NCI-H748 (cell line): ENCODE data around the gene ATP8B3.

Source experiments
- DNase-seq: peaks from one replicate; lab custom pipeline; 2025; ENCODE audit not compliant: unreplicated experiment; lab: John Stamatoyannopoulos, UW

Gene ATP8B3

DNA sequence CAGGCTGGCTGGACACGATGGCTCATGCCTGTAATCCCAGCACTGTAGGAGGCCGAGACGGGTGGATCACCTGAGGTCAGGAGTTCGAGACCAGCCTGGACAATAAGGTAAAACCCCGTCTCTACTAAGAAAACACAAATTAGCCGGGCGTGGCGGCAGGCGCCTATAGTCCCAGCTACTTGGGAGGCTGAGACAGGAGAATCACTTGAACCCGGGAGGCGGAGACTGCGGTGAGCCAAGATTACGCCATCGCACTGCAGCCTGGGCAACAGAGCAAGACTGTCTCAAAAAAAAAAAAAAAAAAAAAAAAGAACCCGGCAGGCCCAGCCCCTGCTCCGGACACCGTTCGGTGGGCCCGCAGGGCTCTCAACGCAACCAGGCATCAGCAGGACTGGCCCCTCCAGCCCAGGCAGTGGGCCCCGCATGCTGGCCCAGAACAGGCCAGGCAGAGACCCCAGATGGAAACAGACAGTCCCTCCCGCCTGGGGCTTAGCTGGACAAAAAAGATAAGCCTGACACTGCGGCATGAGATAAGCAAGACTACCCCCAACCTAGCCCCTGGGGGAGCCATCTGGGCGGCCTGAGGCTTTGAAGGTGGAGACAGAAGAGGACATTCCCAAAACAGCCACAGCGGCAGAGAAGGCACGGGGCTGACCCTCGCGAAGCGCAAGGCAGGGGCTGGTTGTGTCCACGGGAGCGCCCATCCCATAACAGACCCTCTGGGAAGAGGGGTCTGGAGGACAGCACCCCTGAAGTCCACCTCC lies 24.6 kb upstream of the ATP8B3 start:
- no peak for DNase-seq

DNA sequence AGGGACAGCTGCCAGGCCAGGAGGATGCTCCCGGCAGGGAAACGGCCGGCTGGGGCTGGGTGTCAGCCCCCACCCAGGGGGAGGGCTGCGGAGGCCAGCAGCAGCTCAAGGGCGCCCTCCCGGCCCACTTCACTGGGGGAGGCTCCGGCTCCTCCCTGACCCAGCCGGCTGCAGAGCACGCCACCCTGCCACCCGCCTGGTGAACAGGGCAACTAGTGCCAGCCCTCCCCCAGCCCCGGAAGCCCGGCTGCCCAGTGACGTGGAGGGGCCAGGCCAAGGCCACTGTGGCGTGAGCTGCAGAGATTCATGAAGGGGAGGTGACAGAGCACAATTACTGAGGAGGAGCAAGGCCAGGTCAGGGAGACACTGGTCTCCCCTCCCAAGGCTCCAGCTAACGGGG lies 21.5 kb upstream of the ATP8B3 start:
- no peak for DNase-seq

DNA sequence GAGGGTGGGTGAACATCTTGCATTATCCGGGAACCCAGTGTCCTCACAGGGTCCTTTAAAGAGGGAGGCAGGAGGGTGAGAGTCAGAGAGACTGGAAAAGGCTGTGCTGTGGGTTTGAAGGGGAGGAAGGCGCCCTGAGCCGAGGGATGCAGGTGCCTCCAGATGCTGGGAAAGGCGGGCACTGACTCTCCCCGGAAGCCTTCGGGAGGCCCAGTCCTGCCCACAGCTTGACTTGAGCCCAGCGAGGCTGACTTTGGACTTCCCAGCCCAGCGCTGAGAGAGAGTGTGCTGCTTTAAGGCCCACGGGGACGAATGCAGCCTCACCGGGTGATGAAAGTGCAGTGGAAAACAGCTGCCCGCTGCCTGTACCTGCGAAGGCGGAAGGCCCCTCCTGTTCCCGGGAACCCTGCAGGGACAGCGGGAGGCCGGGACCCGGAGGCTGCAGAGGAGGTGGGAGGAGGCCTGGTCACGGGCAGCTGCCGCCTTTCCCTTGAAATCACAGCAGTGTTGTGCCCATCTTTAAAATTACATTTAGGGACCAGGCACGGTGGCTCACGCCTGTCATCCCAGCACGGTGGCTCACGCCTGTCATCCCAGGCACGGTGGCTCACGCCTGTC lies 20.1 kb upstream of the ATP8B3 start:
- no peak for DNase-seq

DNA sequence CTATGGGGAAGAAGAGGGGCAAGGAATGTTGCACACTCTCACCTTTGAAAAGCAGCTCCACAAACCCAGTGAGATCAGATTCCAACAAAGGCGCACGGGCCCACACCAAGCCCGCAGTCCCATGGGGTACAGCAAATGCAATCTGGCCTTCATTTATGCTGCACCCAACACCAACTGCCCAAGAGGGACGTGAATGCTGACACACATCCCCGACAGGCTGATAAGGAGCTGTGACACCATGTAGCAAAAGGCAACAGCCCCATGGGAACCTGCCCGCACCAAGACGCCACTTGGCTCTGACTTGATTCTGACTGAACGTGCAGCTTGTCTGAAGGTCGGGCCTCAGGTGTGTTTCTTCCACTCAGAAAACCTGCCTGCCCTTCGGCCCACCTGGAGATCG lies 18.9 kb upstream of the ATP8B3 start:
- no peak for DNase-seq

DNA sequence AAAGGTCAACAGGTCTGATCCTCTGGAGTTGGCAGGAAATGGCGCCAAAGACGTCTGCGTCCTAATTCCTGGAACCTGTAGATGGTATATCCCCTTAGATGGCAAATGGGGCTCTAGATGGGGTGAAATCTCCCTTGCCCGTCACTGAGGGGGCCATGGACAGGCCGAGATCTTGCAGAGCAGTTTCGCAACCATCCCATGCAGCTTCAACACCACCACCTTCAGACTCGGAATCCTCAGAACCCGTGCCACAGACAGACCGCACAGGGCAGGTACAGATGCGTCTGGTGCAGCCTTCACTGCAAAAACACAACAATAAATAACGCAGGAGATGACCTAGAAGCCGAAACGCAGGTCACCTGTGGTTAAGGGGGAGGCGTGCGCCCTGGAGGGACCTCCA lies 18.5 kb upstream of the ATP8B3 start:
- DNase-seq: no peak

DNA sequence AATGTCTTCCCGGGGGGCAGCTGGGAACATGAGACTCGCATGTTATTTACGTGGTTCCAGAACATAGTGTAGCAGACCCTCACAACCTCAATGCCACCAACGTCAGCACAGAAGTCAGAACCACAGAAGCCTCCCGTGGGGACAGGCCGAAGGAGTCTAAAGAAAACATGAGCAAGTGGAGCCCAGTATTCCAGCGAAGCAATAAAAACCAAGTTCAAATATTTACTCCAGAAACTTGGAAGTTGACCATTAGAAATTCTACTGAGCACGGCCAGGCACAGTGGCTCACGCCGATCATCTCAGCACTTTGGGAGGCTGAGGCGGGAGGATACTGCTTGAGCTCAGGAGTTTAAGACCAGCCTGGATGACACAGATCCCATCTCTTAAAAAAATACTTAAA lies 17.9 kb upstream of the ATP8B3 start:
- DNase-seq: no peak

DNA sequence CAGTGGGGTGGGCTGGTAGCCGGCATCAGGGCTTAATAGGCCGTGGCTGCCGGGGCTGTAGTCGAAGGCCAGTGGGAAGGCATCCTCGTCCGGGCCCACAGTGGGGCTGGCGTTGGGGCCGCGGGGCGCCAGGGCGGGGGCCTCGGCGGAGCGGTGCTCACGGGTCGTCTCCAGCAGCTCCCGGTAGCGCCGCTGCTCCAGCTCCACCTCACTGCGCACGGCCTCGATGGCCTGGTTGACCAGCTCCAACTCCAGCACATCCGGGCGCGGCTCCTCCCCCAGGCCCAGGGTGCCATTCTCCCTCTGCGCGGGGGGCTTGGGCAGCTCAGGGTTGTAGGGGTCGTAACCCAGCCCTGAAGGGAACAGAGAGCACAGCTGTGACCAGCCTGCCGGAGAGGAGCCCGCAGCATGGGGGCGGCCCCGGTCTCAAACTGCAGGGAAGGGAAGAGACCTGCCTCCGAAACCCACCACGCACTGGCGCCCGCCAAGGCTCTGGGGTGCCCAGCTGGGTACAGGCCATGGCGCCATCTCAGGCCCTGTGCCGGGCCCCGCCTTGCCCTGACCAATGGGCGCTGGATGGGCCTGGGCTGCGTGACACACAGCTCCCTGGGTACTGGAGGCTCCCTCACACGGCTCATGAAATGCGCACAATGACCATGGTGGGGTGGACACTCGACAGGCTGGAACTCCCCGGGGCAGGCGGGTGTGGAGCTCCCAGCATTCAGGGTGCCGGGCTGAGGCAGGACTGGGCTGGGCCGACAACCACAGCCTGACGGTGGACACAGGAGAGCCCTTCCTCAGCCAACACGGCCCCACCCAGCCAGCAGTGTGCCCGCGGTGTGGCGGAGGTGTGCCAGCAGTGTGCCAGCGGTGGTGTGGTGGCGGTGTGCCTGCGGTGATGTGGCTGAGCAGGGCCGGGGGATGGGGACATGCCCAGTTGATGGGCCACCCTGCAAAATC lies 16.5 kb upstream of the ATP8B3 start:
- DNase-seq: no peak

DNA sequence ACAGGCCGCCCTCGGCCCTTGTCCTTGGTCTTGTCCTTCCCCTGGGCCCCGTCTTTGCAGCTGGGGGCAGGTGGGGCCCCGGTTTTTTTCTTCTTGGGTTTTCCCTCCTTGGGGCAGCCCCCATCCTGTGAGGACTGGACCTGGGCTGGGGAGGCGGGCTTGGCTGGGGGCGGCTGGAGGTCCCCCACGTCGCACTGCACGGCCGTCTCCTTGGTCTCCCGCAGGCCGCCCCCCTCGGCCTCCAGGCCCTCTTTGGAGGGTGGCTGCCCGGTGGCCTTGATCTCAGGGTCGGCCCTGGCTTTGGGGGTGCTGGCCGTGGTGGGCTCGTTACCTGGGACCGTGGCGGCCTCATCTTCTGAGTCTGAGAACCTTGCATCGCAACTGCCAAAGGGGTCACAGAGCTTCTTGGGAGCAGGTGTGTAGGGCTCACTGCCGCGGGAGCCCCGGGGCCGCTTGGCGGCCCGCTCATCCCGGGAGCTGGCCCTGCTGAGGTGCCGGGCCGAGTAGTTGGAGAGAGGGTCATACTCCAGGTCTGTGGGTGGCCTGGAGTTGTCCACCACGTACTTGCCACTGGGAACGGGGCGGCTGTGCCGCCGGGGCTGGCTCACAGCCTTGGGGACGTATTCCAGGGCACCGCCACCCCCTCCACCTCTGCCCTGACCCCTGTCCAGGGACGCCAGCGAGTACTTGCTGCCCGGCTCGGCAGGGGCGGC lies 15.6 kb upstream of the ATP8B3 start:
- no peak for DNase-seq

DNA sequence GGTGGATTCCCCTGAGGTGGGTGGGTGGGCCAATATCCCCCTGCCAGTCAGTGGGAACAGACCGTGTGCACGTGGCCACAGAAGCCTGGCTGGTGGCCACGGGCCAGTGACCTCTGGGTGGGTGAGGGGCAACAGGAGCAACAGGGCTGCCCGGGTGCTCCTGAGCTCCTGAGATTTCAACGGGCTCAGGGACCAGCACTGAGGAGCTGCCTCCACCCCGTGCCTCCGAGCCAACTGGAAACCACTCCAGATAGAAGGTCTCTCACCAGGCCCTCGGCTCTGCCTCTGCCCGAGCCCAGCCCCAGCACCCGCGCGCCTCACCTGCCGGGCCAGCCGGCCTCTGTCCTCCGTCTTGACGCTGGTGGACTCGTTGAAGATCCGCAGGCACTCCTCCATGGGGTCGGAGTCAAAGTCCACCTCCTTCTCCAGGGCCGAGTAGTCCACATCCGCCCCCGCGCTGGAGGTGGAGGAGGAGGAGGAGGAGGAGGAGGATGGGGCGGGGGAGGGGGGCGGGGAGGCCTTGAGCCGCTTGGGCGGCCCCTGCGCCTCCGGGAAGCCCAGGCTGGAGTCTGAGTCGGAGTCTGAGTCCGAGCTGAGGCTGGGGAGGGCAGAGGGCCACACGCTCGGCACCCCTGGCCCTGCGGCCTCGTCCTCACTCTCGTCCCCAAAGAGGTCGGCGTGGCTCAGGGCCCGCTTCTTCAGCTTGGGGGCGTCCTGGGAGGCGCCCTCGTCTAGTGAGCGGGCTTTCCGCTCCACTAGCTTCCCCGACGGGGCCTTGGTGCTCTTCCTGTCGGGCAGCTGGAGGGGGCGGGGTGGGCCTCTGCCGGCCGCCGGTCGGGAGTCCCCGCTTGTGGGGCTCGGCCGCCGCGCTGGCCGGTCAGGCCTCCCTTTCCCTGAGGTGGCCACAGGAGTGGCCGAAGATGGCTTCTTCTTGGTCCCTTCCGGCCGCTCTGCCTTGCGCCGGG lies 14.8 kb upstream of the ATP8B3 start:
- DNase-seq: no peak

DNA sequence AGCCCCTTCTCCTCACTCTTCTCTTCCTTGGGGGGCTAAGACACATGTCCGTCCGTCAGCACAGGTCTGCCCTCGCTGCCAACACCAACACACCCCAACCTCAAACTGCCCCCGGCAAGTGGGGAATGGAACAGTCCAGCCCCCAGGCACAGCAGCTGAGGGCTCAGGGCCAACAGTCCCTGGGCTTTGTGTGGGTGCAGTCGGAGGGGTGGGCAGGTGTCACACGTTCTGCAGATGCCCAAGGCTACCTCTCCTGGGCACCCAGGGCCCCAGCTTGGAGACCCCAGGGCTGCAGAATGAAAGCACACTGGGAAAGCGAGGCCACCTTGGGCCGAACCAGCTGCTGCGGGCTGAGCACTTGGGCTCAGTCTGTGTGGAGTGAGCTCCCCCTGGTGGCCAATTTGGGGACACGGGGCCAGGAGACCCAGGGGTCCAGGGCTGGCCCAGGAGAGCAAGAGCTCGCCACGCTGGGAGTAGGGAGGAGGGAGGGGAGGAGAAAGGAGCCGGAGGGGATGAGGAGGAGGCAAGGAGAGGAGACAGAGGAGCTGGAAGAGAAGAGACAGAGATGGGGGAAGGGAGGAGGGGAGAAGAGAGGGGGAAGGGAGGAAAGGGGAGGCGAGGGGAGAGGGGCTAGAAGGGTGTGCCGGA lies 14.0 kb upstream of the ATP8B3 start:
- peak; percentile 53 for DNase-seq

DNA sequence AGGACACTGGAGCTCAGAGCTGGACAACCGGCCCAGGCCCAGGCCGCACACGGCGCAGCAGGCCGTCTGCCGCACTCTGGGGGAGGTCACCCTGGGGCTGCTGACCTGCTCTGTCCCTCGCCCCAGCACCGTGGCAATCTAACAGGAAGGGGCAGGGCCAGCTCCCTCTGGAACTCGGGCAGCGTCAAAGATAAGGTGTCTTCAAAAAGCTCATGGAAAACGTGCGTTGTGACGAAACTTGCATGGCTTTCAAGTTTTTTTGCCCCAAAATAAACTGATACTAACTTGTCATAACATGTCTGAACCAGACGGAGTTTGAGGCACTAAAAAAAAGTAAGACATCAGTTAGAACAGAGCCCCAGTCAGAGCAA lies 12.2 kb upstream of the ATP8B3 start:
- DNase-seq: no peak

DNA sequence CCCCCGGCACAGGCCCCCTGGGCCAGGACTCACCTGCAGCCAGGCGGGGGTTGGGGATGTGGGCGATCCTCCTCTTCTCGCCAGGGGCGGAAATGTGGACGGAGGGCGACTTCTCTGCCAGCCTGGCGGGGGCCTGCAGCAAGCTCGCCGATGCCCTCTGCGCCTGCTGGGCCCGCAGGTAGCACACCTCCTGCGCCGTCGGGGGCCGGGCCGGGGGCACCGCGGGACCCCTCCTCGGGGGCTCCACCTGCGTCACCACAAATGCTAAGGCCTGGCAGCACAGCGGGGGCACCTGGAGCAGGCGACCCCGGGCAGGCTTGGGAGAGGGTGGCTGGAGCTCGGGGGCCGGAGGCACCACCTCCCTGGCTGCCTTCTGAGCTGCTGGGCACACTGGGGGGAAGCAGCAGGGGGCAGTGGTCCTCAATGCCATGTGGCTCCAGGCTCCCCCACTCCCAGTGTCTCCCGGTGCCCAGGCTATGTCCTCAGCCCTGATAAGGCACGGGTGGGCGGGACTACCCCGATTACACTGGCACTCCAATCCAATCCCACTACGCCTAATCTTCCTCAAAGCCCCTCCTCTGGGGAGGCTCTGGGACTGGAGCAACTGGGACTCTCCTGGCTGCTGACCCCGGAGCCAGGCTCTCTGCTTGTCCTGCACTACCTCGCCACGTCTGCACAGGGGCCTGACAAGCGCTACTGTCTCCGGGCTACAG lies 11.6 kb upstream of the ATP8B3 start:
- no peak for DNase-seq

DNA sequence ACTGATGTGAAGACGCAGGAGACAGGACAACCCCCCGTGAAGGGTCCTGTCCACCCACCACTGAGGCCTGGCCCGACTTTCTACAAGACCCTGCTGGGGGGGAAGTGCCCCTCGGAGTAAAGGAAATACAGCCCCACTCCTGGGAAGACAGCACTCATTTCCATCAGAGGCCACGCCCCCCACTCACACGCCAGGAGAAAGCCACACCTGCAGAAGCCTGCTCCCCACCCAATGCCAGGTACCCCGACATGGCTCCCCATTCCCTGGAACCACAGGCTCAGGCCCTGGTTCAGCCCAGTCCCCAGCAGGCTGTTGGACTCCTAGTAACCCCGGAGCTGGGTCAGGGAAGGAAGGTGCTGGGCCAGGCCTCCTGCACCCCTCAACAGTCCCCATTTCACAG lies 10.9 kb upstream of the ATP8B3 start:
- DNase-seq: no peak

DNA sequence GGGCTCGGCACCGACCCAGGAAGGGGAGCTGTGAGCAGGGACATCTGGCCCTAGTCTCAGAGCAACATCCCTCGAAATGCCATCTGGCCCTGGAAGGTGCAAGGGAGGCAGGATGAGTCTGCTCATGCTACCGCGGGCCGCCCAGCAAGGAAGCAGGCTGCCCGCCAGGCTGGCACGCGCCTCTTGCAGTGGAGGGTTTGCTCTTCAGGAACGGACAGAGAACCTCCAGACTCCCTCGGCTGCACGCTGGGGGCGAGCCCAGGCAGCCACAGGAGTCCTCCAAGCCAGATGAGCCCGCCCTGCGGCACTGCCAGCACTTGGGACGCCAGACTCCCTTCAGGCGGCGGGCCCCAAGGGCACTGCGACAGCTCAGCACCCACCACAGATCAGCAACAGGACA lies 10.1 kb upstream of the ATP8B3 start:
- no peak for DNase-seq

DNA sequence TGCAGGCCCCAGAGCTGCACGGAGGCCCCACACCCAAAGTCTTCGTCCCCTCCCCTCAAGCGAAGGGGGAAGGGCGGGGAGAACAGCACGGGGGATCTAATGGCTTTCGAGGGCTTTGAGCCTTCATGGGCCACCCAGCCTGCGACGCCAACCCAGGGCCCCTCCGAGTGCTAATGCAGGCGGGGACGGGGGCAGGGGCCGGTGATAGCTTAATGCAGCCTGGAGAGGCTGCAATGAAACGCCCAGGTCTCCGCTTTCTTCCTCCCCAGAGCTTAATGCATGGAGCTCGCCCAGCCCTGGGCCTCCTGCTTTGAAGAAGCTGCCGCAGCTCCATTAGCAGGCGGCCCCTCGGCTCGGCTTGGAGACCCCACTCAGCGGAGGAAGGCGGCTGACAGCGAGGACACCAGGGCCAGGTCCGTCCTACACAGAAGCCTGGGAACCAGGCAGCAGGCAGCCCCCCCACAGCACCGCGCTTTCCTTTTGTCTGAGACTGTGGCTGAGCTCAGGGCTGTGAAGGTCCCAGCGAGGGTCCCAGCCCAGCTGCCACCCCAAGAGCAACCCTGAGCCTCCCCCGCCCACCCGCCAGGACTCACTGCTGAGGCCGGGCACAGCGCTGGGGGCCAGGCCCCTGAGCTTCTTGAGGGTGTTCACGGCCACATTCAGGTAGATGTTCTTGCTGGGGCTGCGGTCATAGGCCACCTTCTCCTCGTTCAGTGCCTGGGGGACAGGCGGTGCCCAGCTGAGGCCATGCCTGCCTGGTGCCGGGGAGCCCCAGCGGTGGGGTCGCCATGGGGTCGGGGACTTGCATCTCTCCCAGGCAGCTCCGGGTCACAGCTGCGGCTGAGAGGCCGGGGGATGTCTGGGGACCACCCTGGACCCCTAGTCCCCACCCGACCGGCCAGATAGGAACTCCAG lies 7.5 kb upstream of the ATP8B3 start:
- no peak for DNase-seq

DNA sequence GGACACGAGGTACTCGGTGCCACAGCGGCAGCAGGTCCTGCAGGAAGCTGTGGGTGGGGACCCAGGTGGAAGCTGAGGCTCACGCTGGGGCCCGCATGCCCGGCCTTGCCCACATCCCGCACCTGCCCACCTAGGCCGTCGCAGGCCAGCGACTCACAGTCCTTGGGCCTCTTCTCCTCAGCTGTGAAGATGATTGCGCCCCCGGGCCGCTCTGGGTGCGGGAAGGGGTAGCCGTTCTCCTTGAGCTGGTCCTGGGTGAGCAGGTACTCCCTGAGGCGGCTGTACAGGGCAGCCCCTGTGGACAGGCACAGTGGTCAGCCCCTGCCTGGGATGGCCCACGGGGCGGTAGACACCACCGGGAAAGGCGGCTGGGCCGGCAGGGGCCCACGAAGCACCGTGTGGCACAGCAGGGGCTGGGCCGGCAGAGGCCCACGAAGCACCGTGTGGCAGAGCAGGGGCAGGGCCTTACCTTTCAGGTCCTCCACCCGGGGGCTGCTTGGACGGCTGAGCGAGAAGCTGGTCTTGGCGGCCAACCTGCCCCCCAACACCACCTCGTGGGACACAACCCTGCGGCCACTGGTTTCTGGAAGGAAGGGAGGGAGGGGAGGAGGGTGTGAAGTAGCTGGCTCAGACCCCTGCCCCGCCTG lies 6.6 kb upstream of the ATP8B3 start:
- no peak for DNase-seq

DNA sequence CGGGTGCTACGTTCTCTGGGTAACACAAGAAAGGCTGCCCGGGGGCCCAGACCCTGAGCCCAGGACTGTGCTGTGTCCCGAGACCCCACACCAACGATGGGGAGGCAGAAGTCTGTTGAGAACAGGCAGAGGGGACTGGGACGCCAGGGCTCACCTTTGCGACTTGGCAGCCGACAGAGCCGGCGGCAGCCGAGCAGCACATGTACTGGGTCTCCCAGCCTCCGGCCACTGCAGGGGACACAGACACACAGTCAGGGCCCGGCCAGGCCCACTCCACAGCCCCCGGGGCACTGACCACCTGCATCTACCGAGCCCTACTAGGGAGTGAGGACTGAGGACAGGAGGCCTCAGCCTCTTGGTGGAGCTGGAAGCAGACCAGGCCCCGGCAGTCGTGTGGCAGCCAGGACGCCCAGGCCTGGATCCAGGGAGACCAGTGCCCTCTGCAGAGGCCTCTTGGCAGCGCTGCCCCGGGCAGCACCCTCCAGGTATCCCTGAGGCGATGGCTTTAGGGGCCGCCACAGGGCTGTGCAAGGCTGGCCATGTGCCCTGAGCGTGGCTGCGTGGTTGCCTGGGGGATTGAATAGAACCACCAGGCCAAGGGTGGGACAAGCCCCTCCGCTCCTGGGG lies 5.6 kb upstream of the ATP8B3 start:
- no peak for DNase-seq
